ENCODE results near the gene IRF6. TPM values are rescaled to one million over a fixed set of nuclear protein-coding genes. Genes with fewer than 3 reads are reported as not detected.
A peak's percentile ranks its signal among the peaks of the same experiment; 100 is the strongest.

Gene IRF6
- total RNA-seq, 1 donor from 2014 or later, result 0.05 TPM

DNA sequence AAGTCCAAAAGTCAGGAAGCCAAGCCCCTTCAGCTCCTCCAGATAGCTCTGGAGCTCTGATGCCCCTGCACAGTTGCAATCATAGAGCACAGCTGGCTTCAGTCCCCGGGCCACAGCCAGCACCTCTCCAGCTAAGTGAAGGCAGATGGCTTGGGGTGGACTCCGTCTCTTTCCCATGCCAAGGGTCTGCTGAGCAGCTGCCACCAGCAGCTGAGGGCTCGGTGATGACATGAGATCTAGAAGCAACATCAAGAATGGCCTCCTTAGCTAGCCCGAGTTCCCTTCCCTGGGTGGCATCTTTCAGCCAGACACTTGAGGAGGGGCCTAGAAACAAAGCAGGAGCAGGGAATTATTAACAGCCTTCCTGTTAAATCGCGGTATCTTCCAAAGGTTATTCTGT lies 22.6 kb downstream of the IRF6 start:
- Mint-ChIP-seq H3K4me1 (peaks cover 13% of the 10 kb centered on the region), H3K27me3 (ENCODE audit: low read depth) (peaks cover 41% of the 10 kb centered on the region), H3K4me3 (peak overlapping the region; percentile 95), H3K27ac (ENCODE audit: unreplicated experiment) (no peak overlapping the region), H3K9me3 (peaks cover 5% of the 10 kb centered on the region), H3K36me3 (ENCODE audit: low read depth) (peaks cover 4% of the 10 kb centered on the region)
- TF ChIP-seq, protein P1, sequence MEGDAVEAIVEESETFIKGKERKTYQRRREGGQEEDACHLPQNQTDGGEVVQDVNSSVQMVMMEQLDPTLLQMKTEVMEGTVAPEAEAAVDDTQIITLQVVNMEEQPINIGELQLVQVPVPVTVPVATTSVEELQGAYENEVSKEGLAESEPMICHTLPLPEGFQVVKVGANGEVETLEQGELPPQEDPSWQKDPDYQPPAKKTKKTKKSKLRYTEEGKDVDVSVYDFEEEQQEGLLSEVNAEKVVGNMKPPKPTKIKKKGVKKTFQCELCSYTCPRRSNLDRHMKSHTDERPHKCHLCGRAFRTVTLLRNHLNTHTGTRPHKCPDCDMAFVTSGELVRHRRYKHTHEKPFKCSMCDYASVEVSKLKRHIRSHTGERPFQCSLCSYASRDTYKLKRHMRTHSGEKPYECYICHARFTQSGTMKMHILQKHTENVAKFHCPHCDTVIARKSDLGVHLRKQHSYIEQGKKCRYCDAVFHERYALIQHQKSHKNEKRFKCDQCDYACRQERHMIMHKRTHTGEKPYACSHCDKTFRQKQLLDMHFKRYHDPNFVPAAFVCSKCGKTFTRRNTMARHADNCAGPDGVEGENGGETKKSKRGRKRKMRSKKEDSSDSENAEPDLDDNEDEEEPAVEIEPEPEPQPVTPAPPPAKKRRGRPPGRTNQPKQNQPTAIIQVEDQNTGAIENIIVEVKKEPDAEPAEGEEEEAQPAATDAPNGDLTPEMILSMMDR (conservative IDR thresholded peaks at IDR 0.05), result no peak
- no peak for DNase-seq (ENCODE audit: low read depth, low spot score)

DNA sequence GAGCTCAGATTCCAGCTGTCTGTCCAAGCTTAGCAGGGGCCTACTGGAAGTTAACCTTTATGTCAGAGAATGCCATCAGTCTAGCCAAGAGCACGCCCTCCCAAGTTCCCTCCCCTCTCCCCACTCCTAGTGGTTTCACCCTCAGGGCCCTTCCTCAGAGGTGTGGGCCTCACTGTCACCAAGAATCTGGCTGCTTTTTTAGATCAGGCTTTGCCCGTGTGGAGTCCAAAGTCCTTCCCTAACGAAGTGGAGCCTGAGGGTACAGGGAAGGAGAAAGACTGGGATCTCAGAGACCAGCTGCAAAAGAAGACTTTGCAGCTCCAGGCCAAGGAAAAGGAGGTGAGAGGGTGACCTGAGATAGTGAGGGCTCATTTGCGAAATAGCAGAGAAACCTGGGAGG lies 25.7 kb downstream of the IRF6 start:
- no peak for DNase-seq (ENCODE audit: low read depth, low spot score)
- Mint-ChIP-seq H3K4me3 (no peak overlapping the region), H3K9me3 (peaks cover 2% of the 10 kb centered on the region), H3K36me3 (ENCODE audit: low read depth) (peaks cover 4% of the 10 kb centered on the region), H3K27ac (ENCODE audit: unreplicated experiment) (no peak overlapping the region), H3K27me3 (ENCODE audit: low read depth) (peaks cover 11% of the 10 kb centered on the region), H3K4me1 (peaks cover 13% of the 10 kb centered on the region)
- TF ChIP-seq, protein P1 (conservative IDR thresholded peaks at IDR 0.05), result no peak

DNA sequence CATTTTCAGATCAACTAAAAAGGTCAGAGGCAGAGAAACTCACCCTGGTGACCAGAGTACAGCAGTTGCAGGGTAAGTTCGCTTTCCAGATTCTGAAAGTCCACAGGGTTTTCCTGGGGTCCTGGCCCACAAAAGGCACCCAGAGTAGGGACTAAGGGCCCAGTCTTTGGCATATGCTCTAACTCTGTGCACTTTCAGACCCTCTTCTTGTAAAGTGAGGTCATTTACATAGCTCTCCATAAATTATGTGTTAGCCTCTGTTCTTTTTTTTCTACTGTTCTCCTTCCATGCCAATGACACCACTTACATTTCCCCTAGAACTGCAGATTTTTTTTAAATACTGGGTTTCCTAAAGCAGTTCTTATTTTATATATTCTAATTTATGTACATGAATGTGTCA lies 27.8 kb downstream of the IRF6 start:
- TF ChIP-seq, protein P1 (conservative IDR thresholded peaks at IDR 0.05), result no peak
- Mint-ChIP-seq H3K27ac (ENCODE audit: unreplicated experiment) (no peak overlapping the region), H3K4me3 (no peak overlapping the region), H3K27me3 (ENCODE audit: low read depth) (peaks cover 14% of the 10 kb centered on the region), H3K36me3 (ENCODE audit: low read depth) (no peaks in the 10 kb centered on the region), H3K4me1 (no peaks in the 10 kb centered on the region), H3K9me3 (no peaks in the 10 kb centered on the region)
- DNase-seq (ENCODE audit: low read depth, low spot score), result no peak

DNA sequence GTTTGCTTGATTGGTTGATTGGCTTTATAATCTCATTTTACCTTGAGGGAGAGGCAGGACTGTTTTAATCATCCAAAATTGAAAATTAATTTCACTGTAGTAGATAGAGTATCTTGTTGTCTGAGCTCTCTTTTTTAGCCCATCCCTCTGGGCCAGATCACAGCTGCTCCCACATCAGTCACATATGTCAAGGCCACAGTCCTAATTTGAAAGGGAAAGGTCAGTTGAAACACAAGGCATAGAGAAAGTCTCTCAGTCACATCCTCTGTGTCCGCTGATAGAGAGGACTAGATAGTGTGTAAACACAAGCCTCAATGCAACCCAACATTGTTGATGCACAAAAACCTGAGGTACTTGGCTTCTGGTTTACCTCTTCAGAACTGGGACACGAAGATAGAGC lies 28.4 kb downstream of the IRF6 start:
- Mint-ChIP-seq H3K27ac (ENCODE audit: unreplicated experiment) (no peak overlapping the region), H3K4me1 (no peaks in the 10 kb centered on the region), H3K27me3 (ENCODE audit: low read depth) (peaks cover 14% of the 10 kb centered on the region), H3K9me3 (no peaks in the 10 kb centered on the region), H3K4me3 (no peak overlapping the region), H3K36me3 (ENCODE audit: low read depth) (no peaks in the 10 kb centered on the region)
- no peak for DNase-seq (ENCODE audit: low read depth, low spot score)
- TF ChIP-seq, protein P1 (conservative IDR thresholded peaks at IDR 0.05), result no peak

DNA sequence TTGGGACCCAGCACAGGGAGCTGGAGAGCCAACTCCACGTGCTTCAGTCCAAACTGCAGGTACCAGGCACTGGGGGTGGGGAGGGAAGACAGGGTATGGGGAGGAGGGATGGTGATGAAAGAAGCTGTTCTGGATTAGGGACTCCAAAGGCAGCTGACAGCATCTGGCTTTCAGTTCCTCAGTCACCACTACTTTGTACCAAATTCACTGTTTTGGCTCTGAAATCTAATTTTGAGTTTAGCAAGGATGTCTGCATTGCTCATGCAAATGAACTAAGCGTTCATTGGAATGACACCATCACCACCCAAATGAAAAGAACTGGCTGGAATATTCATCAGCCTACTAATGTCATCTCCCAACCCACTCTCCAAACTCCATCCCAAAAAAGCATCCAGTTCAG lies 30.3 kb downstream of the IRF6 start:
- TF ChIP-seq, protein P1 (conservative IDR thresholded peaks at IDR 0.05), result no peak
- no peaks in the 10 kb centered on the region for H3K4me1 Mint-ChIP-seq
- H3K9me3 Mint-ChIP-seq, result no peaks in the 10 kb centered on the region
- DNase-seq (ENCODE audit: low read depth, low spot score), result no peak
- H3K4me3 Mint-ChIP-seq, result no peak overlapping the region
- no peaks in the 10 kb centered on the region for H3K36me3 Mint-ChIP-seq (ENCODE audit: low read depth)
- H3K27ac Mint-ChIP-seq (ENCODE audit: unreplicated experiment), result no peak overlapping the region
- H3K27me3 Mint-ChIP-seq (ENCODE audit: low read depth), result peaks cover 14% of the 10 kb centered on the region

DNA sequence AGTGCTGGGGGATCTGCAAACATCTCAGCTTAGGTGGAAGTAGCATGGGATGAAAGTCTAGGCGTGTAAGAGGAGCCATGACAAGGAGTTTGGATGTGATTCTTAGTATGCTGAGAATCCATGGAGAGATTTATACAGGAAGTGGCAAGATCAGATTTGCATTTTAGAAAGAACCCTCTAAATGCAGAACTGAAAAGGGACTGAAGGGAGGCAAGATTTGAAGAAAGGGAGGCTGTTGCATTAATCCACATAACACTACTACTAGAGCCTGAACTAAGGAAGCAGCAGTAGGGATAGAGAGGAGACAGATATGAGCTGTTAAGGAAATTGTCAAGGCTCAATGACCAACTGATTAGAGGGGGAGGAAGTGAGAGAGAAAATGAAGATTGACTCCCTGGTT lies 31.4 kb downstream of the IRF6 start:
- no peaks in the 10 kb centered on the region for H3K36me3 Mint-ChIP-seq (ENCODE audit: low read depth)
- H3K27ac Mint-ChIP-seq (ENCODE audit: unreplicated experiment), result no peak overlapping the region
- peaks cover 14% of the 10 kb centered on the region for H3K27me3 Mint-ChIP-seq (ENCODE audit: low read depth)
- no peaks in the 10 kb centered on the region for H3K9me3 Mint-ChIP-seq
- no peak for DNase-seq (ENCODE audit: low read depth, low spot score)
- H3K4me3 Mint-ChIP-seq, result no peak overlapping the region
- no peaks in the 10 kb centered on the region for H3K4me1 Mint-ChIP-seq
- TF ChIP-seq, protein P1 (conservative IDR thresholded peaks at IDR 0.05), result no peak
